ENCODE results near the gene GPC6.

Gene GPC6

GRCh38 chr13:93220073-93220472 is 6.5 kb upstream of the GPC6 start:
- H2AFZ ChIP-seq (ENCODE audit: low read depth), result no peak overlapping the region
- peaks cover 5% of the 10 kb centered on the region for H3K4me1 ChIP-seq (ENCODE audit: low read depth, poor library complexity, severe bottlenecking)
- no peak overlapping the region for H3K4me2 ChIP-seq
- no peaks in the 10 kb centered on the region for H3K79me2 ChIP-seq (ENCODE audit: insufficient read depth, low read depth)
- H3K9ac ChIP-seq, result no peak overlapping the region
- no peak overlapping the region for H3K27ac ChIP-seq
- H3K27me3 ChIP-seq (ENCODE audit: insufficient read depth, low read depth), result no peaks in the 10 kb centered on the region
- H4K20me1 ChIP-seq (ENCODE audit: insufficient read depth), result no peaks in the 10 kb centered on the region
- no peak for TF ChIP-seq CTCF (conservative IDR thresholded peaks at IDR 0.05; ENCODE audit: low read depth, low read length)
- H3K4me3 ChIP-seq (IDR thresholded peaks at IDR 0.05; ENCODE audit: insufficient read depth, low read depth, low read length), result no peak overlapping the region
- no peaks in the 10 kb centered on the region for H3K36me3 ChIP-seq (ENCODE audit: insufficient read depth)

GRCh38 chr13:93222976-93223375 is 3.6 kb upstream of the GPC6 start:
- peak overlapping the region; percentile 29; the same call in 1 of the 2 replicates for H3K4me2 ChIP-seq
- H3K27me3 ChIP-seq (ENCODE audit: insufficient read depth, low read depth), result no peaks in the 10 kb centered on the region
- peaks cover 16% of the 10 kb centered on the region for H3K4me1 ChIP-seq (ENCODE audit: low read depth, poor library complexity, severe bottlenecking)
- no peak overlapping the region for H3K4me3 ChIP-seq (IDR thresholded peaks at IDR 0.05; ENCODE audit: insufficient read depth, low read depth, low read length)
- no peak overlapping the region for H3K9ac ChIP-seq
- no peaks in the 10 kb centered on the region for H3K36me3 ChIP-seq (ENCODE audit: insufficient read depth)
- peaks cover 13% of the 10 kb centered on the region; the same call in 1 of the 2 replicates for H3K79me2 ChIP-seq (ENCODE audit: insufficient read depth, low read depth)
- H2AFZ ChIP-seq (ENCODE audit: low read depth), result no peak overlapping the region
- no peak for TF ChIP-seq CTCF (conservative IDR thresholded peaks at IDR 0.05; ENCODE audit: low read depth, low read length)
- H3K27ac ChIP-seq, result no peak overlapping the region
- H4K20me1 ChIP-seq (ENCODE audit: insufficient read depth), result no peaks in the 10 kb centered on the region

GRCh38 chr13:93224535-93224934 is 2.1 kb upstream of the GPC6 start:
- Histone ChIP-seq H4K20me1 (ENCODE audit: insufficient read depth) (no peaks in the 10 kb centered on the region), H3K36me3 (ENCODE audit: insufficient read depth) (no peaks in the 10 kb centered on the region), H3K79me2 (ENCODE audit: insufficient read depth, low read depth) (peaks cover 29% of the 10 kb centered on the region), H3K27ac (no peak overlapping the region), H3K4me1 (ENCODE audit: low read depth, poor library complexity, severe bottlenecking) (peaks cover 16% of the 10 kb centered on the region), H3K27me3 (ENCODE audit: insufficient read depth, low read depth) (no peaks in the 10 kb centered on the region), H3K9ac (no peak overlapping the region), H3K4me3 (IDR thresholded peaks at IDR 0.05; ENCODE audit: insufficient read depth, low read depth, low read length) (no peak overlapping the region), H3K4me2 (no peak overlapping the region), H2AFZ (ENCODE audit: low read depth) (no peak overlapping the region)
- no peak for TF ChIP-seq CTCF (conservative IDR thresholded peaks at IDR 0.05; ENCODE audit: low read depth, low read length)

GRCh38 chr13:93225610-93226009 is 997 bp upstream of the GPC6 start:
- H3K4me2 ChIP-seq, result no peak overlapping the region
- H3K27me3 ChIP-seq (ENCODE audit: insufficient read depth, low read depth), result no peaks in the 10 kb centered on the region
- H3K36me3 ChIP-seq (ENCODE audit: insufficient read depth), result no peaks in the 10 kb centered on the region
- H2AFZ ChIP-seq (ENCODE audit: low read depth), result no peak overlapping the region
- peaks cover 24% of the 10 kb centered on the region for H3K4me1 ChIP-seq (ENCODE audit: low read depth, poor library complexity, severe bottlenecking)
- no peaks in the 10 kb centered on the region for H4K20me1 ChIP-seq (ENCODE audit: insufficient read depth)
- no peak for TF ChIP-seq CTCF (conservative IDR thresholded peaks at IDR 0.05; ENCODE audit: low read depth, low read length)
- no peak overlapping the region for H3K9ac ChIP-seq
- no peak overlapping the region for H3K27ac ChIP-seq
- no peak overlapping the region for H3K4me3 ChIP-seq (IDR thresholded peaks at IDR 0.05; ENCODE audit: insufficient read depth, low read depth, low read length)
- peaks cover 40% of the 10 kb centered on the region for H3K79me2 ChIP-seq (ENCODE audit: insufficient read depth, low read depth)
